Measurements from ENCODE around the gene DEUP1. TPM values are rescaled to one million over a fixed set of nuclear protein-coding genes. Genes with fewer than 3 reads are reported as not detected.

Gene DEUP1
- not detected in 2 replicates for total RNA-seq

GRCh38 chr11:93330446-93330984, at the start of gene DEUP1:
TSS of gene DEUP1 (plus strand) at chr11:93330742. CDS start at chr11:93332260, 1,518 bp downstream.

Other genes starting within 250 kb of the DEUP1 start
- 9.4 and 10.1 TPM in 2 replicates for gene SLC36A4, start 132.8 kb upstream of the DEUP1 start, total RNA-seq
- gene SMCO4, start 212.6 kb downstream of the DEUP1 start, total RNA-seq = 16.7 and 23.7 TPM in 2 replicates

Data from epithelial cell of umbilical artery (primary cell).